ENCODE data around the gene ZIK1.

- TF ChIP-seq CTCF (conservative IDR thresholded peaks at IDR 0.05 in 1 of 2, IDR thresholded peaks at IDR 0.05 in 1 of 2; ENCODE audit: extremely low read depth in 1 of 2, insufficient read depth in 1 of 2, low read depth in 1 of 2, low read length in 2 of 2) = peak in 1 of 2 donors; percentile 32
- TF ChIP-seq EZH2 (IDR thresholded peaks at IDR 0.05; ENCODE audit: borderline replicate concordance, low read length) = no peak
Observed at GRCh38 chr19:57578487-57579205, 5.3 kb upstream of the ZIK1 start, which contains the start of gene ZNF416.

Data from mammary epithelial cell (primary cell).